ENCODE data around the gene SPG11.
"Not testable (repeated sequence)": the region's sequence is repeated elsewhere in the genome, so short reads cannot be mapped to it uniquely, and the experiment has no call there.

The SPG11 gene

DNA sequence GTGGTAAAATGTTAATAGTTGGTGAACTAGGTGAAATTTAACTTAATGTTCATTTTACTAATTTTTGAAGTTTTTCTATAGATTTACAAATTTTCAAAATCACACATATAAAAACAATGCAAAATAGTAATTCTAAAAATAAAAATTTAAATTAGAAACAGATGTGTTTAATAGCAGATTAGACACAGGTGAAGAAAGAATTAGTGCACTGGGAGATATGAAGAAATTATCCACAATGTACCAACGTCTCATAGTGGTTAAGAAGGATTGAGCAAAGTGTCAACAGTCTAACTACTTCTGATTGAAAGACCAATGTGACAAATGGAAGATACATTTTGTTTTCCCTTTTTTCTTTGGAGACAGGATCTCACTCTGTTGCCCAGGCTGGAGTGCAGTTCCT is 26.5 kb downstream of the SPG11 start:
- in situ Hi-C loops (cut with MboI; ENCODE audit: low sequenced_read_pairs): no loop called here

DNA sequence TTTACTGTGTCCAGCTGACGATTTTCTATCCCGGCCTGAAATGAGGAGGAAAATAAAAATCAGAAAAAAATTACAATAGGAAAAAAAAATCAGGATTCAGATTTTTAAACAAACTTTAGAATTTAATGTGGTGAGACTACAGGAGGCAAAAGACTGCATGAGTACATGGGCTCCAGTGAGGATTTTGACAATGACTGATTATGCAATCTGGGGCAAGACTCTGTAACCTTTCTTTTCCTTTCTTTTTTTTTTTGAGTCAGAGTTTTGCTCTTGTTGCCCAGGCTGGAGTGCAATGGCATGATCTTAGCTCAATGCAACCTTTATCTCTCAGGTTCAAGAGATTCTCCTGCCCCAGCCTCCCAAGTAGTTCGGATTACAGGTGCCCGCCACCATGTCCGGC is 29.9 kb downstream of the SPG11 start:
- in situ Hi-C loops (cut with MboI; ENCODE audit: low sequenced_read_pairs): no loop called here

DNA sequence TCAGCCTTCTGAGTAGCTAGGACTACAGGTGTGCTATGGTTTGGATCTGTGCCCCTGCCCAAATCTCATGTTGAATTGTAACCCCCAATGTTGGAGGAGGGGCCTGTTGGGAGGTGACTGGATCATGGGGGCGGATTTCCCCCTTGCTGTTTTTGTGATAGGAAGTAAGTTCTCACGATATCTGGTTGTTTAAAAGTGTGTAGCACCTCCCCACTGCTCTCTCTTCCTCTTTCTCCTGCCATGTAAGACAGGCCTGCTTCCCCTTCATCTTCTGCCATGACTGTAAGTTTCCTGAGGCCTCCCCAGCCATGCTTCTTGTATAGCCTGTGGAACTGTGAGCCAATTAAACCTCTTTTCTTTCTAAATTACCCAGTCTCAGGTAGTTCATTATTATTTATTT is 38.2 kb downstream of the SPG11 start:
- in situ Hi-C loops (cut with MboI; ENCODE audit: low sequenced_read_pairs): not testable (repeated sequence)

DNA sequence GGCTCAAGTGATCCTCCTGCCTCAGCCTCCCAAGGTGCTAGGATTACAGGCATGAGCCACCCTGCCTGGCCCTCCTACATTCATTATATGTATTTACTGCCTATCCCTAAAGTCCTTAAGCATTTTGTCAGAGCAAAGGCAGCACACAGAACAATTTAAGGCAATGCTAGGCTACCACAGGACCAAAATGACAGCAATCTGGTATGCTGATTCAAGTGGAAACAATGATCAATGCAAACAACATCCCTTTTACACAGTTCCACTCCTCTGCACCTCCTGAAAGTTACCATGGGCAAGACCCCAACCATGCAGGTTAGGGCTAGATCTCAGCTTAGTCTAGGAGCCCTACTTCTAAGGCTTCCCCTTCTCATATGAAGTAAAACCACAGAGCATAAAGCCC is 40.3 kb downstream of the SPG11 start:
- in situ Hi-C loops (cut with MboI; ENCODE audit: low sequenced_read_pairs): no loop called here

DNA sequence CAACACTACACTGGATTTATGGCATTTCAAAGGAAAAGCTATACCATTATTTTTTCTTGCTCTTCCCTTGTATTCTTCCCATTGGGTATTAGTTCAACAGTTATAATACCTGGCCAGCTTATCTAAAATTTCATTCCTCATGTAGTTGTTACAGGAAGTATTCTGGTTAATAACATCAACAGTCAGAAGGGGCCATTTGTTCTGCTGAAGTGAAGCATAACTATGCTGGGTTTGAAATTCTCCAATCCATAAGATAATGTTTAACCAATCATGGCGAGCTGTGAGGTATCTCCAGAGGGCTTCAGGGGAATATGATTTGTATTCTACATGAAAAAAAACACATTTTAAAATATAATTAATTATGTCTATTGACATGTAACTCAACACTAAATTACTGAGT is 43.4 kb downstream of the SPG11 start:
- in situ Hi-C loops (cut with MboI; ENCODE audit: low sequenced_read_pairs): no loop called here

DNA sequence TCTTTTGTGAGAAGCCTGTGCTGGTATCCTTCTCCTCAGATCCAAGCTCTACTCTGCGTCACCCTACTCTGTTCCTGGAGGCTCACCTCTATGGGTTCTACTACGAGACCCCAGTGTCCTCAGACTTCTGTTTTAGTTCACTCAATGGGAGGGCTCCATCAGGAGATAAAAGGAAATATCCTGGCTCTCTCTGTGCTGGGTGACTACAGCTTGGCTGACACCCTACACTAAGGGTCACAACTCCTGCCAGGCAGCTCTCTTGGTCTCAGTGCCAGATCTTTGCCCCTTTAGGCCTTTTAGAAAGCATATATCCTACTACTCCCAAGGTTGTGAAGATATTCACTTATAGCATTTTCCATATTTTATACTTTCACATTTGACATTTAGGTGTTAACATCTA is 46.5 kb downstream of the SPG11 start:
- in situ Hi-C loops (cut with MboI; ENCODE audit: low sequenced_read_pairs): no loop called here

DNA sequence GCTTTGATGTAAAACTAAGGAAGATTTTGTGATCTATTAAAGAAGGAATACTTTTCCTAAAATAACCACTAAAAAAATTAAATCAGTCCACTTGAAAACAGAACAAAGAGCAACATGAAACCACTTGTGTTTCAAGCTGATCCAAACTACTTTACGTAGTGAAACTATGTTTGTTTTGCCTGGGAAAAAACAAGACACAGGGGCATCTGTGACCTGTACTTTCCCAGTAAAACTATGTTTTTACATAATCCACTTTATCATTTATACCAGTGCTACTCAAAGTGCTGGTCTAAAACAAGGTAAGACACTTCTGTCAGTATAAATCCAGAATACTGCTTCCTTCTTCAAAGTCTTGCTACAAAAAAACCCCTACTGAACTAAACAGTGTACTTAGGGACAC is 56.7 kb downstream of the SPG11 start:
- in situ Hi-C loops (cut with MboI; ENCODE audit: low sequenced_read_pairs): no loop called here

DNA sequence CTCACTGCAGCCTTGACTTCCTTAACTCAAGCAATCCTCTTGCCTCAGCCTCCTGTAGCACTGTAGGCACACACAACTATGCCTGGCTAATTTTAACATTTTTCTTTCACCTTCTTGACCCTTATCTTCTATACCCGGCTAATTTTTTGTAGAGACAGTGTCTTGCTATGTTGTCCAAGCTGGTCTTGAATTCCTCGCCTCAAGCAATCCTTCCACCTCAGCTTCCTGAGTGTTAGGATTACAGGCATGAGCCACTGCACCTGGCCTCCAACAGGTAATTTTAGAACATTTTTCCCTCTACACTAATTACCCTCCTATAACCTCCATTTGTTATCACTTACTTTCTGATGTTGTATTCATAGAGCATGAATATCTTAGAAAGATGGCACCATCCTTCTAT is 60.3 kb downstream of the SPG11 start:
- in situ Hi-C loops (cut with MboI; ENCODE audit: low sequenced_read_pairs): no loop called here

DNA sequence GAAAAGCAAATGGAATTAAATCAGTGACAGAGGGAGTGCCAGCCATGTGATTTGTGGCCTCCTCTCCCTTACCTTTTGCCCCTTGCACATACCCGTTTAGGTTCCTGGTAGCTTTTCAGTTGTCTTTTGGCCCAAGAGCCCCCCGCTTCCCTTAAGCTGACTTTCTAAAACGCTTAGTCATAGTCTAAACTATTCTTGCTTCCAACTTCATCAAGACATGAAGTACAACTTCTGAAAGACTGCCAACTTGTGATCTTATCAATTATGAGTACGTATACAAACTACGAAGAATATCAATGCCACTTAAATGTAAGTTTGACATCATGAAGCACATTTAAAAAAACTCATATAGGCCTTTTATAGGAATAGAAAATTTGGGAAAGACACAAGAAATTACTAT is 64.6 kb downstream of the SPG11 start:
- in situ Hi-C loops (cut with MboI; ENCODE audit: low sequenced_read_pairs): no loop called here

DNA sequence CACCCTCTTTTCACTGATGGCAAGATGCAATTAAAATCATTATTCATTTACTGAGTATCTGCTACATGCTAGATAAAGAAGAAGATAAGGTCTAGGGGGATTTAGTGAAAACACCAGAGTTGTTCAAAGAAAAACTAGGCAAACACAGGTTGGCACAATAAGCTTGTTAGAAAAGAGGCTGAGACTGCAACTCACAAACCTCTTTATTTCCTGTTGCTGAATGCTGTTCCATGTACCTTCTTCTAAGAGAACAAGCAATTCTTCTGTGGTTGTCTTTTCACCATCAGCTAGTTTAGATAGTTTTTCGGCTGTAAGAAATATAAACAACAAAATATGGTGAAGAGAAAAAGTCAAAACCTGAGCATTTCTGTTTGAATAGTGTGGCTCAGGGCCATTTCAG is 65.4 kb downstream of the SPG11 start:
- in situ Hi-C loops (cut with MboI; ENCODE audit: low sequenced_read_pairs): no loop called here

DNA sequence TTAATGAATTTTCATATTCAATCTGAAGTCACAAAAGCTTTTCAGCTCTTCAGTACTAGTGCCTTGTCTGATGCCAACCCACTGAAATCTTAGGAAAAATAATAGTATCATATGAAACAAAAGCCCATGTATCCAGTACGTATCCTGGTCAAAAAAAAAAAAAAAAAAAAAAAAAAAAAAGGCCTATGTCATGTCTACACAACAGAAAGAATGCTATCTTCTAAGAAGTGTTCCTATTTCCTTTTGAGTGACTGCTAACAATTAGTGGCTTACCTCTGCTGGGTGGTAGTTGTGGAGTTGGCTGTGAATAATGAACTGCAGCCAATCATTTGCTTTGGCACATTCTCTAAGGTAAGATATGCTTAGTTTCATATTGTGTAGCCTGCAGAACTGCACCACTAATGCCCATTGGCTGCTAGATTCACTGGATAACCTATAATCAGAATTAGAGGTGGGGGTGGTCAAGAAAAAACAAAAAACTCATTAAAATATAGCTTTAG is 66.9 kb downstream of the SPG11 start:
- in situ Hi-C loops (cut with MboI; ENCODE audit: low sequenced_read_pairs): no loop called here

DNA sequence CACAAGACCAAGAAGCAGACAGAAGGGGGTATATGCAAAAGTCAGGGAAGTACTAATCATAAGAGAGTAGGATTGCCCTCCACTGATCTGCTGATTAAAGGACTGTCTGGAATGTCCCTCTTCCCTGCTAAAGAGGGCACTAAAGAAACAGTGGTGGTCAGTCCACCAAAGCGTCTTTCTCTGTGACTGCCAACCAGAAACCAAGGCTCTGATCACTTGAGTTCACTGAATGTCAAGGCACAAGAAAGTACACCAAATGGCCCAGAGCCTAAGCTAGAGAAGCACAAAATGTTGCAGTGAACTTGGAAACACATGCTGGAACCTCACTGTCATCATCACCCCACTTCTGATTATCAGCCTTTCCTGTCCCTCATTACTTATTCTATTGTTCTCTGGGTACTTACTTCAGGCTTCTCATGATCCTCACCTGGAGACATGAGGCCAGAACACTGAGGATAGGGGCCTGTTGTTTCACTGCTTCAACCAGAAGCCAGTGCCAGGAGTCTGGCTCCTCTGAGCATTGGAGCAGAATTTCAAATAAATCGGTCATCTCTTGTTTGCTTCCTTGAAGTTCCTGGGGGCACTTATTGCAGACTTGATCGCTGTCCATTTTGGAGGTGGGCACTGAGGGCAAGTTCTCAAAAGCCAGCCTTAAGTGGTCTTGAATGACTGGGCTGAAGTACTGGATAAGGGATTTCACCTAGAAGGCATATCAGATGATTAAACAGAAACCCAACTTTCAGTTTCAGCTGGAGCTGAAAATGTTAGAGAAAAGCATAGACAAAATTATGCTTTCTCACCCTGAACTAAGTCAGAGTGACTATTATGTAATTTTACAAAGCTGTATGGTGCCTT is 67.6 kb downstream of the SPG11 start:
- in situ Hi-C loops (cut with MboI; ENCODE audit: low sequenced_read_pairs): no loop called here

DNA sequence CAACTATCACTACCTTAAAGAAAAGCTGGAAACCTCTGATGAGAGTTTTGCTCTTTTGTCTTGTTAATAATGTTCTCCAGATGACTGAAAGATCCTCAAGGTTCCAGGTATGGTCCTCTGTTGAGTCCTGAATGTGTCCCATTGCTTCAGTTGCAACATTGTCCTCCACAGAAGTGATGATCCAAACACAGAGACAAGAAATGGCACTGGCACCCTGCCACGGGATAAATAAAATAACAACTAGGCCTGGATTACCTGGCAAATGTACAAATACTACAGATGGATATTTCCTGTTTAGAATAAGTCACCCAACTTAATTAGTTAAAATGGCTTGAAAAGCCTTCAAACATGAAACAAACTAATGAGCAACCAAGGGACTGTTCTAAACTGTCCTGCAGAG is 68.2 kb downstream of the SPG11 start:
- in situ Hi-C loops (cut with MboI; ENCODE audit: low sequenced_read_pairs): no loop called here

DNA sequence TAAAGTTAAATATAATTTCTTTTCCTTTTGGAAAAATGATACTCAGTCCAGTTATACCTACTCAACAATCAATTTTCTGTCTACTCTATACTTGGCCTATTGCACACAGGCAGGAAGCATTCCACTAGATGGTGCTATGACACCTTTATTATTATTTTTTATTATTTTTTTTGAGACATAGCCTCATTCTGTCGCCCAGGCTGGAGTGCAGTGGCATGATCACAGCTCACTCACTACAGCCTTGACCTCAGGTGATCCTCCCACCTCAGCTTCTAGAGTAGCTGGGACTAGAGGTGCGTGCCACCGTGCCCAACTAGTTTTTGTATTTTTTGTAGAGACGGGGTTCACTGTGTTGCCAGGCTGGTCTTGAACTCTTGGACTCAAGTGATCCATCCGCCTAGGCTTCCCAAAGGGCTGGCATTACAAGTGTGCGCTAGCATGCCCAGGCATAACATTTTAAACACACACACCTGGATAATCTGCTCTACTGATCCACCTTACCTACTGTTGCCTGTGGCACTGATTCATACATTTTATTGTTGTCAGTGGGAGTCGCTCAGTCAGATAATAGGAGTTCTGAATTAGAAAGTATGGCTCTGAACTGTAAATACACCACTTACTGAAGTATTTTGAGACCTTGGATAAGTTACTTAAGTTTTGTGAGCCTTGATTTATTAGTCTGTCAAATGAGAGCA is 70.3 kb downstream of the SPG11 start:
- in situ Hi-C loops (cut with MboI; ENCODE audit: low sequenced_read_pairs): no loop called here

DNA sequence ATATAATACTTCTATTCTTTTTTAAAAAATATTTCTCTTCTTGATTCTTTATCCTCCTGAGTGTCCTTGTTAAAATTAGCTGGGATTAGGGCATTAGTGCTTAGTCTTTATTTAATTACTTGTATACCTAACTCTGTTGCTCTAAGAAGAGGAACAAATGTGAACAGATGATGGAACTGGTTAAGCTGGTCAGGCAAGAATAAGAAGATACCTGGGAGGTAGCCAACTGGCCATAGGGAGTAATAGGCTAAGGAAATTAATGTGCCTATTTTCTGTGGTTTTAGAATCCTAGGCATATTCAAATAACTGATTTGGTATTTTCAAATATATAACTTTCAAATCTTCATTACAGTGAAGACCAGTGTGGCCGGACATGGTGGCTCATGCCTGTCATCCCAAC is 72.1 kb downstream of the SPG11 start:
- in situ Hi-C loops (cut with MboI; ENCODE audit: low sequenced_read_pairs): no loop called here

DNA sequence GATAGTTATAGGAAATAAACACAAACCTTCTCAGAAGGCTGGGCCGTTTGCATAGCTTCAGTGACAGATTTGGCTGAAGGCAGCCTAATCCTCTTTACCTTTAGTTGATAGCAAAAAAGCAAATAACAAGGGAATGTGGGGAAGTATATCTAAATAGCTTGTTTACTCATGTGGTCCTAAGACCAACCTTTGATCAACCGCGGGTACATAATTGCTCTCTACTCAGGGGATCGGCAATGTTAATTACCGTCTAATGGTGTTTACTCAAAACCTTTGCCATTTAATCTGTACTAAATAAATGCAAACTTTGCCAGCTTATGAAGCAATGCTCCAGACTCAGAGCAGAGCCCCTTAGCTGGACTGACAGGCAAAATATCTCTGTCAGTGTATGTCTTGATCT is 74.9 kb downstream of the SPG11 start:
- in situ Hi-C loops (cut with MboI; ENCODE audit: low sequenced_read_pairs): no loop called here

DNA sequence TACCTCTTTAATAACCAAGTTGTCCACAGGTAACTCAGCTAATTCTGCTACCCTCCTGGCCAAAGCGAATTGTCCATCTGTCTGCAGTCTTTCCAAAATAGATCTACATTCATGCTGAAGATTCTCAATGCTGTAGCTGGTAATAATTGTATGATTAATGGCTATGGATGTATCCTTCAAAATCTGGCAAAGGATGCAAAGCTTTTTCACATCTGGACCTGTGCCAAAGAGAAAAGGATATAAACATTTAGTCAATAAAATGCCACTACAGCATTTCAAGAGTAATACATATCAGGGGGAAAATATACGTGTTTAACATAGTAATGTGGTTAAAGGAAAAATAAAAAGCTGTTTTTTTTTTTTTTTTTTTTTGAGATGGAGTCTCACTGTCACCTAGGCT is 77.8 kb downstream of the SPG11 start:
- in situ Hi-C loops (cut with MboI; ENCODE audit: low sequenced_read_pairs): no loop called here

DNA sequence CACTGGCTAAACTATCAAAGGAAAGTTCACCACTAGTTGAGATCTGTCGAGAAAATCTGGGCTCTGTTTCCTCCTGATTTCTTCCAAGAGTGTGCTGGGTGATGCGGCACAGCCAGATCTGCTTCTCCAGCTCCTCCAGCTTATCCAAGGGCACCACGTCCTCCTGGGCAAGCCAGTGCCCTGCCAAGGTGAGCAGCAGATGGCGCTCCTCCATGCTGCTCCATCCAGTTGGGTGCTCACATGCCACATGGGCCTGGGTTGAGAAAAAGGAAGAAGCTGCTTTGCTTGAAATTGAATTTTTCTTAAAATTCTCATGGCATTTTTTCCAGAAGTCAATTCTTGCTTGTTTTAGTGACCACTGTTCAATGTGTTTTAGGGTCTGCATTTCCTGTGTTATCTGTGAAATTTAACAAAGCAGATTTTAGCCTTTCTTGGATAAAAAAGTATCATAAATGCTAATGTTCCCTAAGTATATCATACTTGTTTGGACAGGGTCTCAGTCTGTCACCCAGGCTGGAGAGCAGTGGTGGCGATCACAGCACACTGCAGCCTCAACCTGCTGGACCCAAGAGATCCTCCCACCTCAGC is 79.2 kb downstream of the SPG11 start:
- in situ Hi-C loops (cut with MboI; ENCODE audit: low sequenced_read_pairs): no loop called here

DNA sequence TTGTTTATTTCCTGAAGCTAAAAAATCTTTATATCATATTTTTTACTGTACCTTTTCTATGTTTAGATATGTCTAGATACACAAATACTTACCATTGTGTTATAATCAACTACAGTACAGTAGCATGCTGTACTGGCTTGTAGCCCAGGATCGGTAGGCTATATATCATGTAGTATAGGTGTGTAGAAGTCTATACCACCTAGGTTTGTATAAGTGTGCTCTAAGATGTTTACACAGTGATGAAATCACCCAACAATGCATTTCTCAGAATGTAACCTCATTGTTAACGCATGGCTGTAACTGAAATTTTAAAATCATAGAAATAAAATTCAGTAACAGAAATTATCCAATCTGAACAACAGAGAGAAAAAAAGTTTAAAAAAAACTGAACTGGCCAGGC is 83.4 kb downstream of the SPG11 start:
- in situ Hi-C loops (cut with MboI; ENCODE audit: low sequenced_read_pairs): no loop called here

DNA sequence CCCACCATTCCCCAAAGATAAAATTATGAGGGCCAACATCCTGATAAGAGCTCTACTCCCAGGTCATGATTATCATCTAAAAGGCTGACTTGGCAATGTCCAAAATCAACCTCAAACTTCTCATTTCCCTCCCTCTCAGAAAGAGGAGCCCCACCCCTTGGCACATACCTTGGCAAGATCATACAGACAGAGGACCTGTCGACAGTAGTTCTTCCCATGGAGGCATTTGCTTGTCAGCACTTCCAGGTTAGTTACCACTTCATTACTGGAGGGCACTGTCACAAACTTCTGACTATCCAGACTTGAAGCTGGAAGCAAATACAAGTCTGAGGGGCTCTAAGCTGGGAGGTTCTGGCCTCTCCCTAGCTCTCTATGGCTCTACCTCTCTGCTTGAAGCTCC is 88.7 kb downstream of the SPG11 start:
- in situ Hi-C loops (cut with MboI; ENCODE audit: low sequenced_read_pairs): no loop called here

DNA sequence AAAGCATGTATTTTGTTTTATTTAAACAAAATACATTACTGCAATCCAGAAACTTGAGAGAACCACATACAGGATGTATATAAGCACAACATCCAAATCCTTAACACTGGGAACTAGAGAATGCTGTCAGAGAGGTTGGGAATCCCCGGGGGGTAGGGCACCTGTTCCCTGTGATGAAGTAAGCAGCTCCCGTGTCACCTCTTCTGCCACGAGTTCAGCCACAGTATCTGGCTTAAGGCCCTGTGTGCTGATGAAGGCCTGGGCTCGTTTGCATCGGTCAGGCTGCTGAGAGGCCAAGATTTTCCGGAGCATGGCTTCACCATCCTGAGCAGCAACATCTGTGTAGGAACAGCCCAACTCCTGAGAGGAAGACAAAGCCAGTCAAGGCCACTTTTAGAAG is 90.1 kb downstream of the SPG11 start:
- in situ Hi-C loops (cut with MboI; ENCODE audit: low sequenced_read_pairs): no loop called here

DNA sequence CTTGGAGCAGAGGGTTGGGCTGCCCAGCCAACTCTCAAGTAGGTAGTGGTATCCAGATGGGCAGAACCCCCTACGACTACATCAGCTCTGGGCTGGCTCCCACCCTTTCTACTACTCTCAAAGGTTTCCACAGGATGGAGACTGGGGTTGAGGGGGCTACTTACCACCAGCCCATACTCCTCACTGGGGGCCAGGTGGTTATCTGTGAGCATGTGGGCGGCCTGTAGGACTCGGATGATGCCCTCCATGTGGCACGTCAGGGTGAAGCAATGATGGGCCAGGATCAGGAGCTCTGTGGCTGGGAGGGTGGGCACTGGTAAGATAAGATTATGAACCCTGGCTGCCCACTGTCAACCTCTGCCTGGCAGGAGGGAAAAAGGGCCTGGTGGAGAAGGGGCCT is 93.1 kb downstream of the SPG11 start:
- in situ Hi-C loops (cut with MboI; ENCODE audit: low sequenced_read_pairs): no loop called here

Measured in hTERT RPE-1 (cell line).